GM23248 (cell line): ENCODE results near the gene TRHDE.

Source experiments
- EZH2 ChIP-seq: fragments of 200-600 bp; sonication (generic); IDR thresholded peaks from 2 replicates; pipeline ENCODE4 v1.6.1; 2018; ENCODE audit warnings: antibody characterized with exemption, mild to moderate bottlenecking; ENCODE audit not compliant: insufficient read depth, poor library complexity, severe bottlenecking
- EZH2phosphoT487 ChIP-seq: fragments of 200-600 bp; sonication (generic); IDR thresholded peaks from 2 replicates; pipeline ENCODE4 v1.6.1; 2018; ENCODE audit warnings: antibody characterized with exemption, moderate library complexity, mild to moderate bottlenecking, low read depth; ENCODE audit not compliant: insufficient read depth

DNA sequence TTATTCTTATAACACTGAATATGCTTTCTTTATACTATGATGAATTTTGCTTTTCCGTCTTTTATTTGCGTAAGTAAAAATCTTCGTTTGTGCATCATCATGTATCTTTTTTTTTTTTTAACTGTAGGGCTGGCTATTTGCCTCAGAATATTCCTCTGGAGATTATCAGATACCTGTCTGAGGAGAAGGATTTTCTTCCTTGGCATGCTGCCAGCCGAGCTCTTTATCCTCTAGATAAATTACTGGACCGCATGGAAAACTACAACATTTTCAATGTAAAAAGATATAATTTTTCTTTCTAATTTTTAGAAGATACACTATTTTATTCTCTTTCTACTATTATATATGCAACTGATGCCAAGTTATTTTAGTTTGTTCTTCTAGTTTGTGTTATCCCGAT, 346.6 kb downstream of the TRHDE start:
- TF ChIP-seq EZH2 (no peak), EZH2phosphoT487 (no peak)
